GM12874 (cell line): ENCODE measurements around the gene LRCH3.

Experiments
- TF ChIP-seq, protein P1 (sequence below): IDR thresholded peaks from 2 replicates; pipeline ENCODE4 v1.5.1; 2011; ENCODE audit warnings: low read depth, mild to moderate bottlenecking, control low read depth, low read length, moderate library complexity; ENCODE audit not compliant: insufficient read depth

LRCH3 gene

DNA sequence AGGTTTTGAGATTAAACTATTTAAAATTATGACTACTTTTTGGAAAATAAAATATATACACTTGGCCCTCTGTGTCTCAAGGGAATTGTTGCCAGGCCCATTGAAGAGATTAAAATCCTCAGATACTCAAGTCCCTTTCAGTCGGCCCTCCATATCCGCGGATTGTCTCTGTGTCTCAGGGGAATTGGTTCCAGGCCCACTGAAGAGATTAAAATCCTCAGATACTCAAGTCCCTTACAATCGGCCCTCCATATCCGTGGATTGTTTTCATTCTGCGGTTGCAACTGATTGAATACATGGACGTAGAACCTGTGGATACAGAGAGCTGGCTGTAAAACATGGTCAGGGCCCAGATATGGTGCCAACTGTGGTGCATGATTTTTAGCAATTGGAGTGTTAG is 15.7 kb upstream of the LRCH3 start:
- TF ChIP-seq, protein P1, sequence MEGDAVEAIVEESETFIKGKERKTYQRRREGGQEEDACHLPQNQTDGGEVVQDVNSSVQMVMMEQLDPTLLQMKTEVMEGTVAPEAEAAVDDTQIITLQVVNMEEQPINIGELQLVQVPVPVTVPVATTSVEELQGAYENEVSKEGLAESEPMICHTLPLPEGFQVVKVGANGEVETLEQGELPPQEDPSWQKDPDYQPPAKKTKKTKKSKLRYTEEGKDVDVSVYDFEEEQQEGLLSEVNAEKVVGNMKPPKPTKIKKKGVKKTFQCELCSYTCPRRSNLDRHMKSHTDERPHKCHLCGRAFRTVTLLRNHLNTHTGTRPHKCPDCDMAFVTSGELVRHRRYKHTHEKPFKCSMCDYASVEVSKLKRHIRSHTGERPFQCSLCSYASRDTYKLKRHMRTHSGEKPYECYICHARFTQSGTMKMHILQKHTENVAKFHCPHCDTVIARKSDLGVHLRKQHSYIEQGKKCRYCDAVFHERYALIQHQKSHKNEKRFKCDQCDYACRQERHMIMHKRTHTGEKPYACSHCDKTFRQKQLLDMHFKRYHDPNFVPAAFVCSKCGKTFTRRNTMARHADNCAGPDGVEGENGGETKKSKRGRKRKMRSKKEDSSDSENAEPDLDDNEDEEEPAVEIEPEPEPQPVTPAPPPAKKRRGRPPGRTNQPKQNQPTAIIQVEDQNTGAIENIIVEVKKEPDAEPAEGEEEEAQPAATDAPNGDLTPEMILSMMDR, result no peak

DNA sequence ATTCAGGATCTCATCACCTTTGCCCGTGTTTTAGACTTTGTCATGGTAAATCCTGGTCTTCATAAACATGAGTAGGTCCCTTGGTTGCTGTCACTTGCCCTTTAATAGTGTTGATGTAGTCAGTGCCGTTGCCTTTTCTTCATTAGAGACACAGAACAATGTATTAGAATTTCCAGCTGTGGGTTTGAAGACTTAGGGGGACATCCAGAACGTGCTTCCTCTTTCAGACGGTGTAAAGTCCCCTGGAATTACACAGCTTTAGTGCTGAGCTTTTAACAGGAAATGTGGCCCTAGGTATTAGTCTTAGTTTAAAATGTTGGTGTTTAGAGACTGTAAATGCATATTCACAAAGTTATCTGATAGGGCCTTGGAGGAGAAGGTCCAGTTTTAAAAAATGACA is 8.8 kb upstream of the LRCH3 start:
- TF ChIP-seq, protein P1, result no peak

GRCh38 chr3:197784019-197784585 is 7.0 kb upstream of the LRCH3 start:
- TF ChIP-seq, protein P1, result no peak

DNA sequence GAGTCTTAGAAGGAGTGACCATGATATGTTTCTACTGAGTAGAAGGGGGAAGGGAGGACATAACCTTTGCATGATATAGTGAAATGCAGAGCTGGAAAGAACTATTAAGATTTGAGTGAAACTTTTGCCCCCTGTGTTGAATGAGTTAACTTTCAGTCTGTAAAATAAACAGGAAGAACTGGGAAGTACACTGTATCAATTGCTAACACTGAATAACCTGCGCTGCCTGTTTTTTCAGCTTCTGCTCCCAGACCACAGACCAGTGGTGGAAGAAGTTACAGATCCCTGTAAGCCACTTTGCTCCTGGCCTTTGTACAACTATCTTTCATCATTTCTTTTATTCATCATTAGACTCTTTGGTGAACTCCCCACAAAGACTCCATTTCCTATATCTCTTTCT is 3.6 kb upstream of the LRCH3 start:
- TF ChIP-seq, protein P1, result no peak

DNA sequence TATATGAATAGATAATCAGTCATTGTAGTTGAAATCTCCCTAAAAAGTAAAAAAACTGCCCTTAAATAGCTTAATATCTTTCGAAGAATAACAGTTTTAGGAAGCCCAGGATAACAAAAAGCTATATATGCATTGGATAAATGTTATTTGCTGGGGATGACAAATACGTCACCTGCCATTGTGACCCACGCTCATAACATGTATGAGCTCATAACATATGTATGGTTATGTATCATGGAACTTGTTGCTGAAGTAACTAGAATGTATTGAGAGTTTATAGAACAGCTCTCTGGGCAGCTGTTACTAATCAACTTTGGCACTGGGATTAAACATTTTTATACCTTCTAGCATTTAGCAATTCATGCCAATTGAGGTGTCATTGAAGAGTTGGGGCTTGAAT is 1.7 kb upstream of the LRCH3 start:
- TF ChIP-seq, protein P1, result no peak

DNA sequence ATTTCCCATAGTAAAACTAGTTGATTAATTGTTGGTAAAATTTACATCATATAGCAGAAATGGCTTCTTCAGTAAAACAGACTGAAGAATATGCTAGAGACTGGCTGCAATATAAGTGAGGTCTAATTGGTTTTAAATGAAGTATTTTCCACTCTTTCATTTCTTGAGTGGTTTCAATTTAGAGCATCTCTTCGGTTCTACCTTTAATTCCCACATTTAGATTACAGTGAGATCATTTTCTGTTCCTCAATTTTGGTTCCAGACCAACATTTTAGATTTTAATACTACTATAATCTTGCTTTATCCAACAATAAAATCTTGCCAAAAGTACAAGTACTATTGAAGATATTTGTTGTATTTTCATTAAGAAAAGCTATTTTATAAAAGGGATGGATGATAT is 1.0 kb upstream of the LRCH3 start:
- TF ChIP-seq, protein P1, result no peak

DNA sequence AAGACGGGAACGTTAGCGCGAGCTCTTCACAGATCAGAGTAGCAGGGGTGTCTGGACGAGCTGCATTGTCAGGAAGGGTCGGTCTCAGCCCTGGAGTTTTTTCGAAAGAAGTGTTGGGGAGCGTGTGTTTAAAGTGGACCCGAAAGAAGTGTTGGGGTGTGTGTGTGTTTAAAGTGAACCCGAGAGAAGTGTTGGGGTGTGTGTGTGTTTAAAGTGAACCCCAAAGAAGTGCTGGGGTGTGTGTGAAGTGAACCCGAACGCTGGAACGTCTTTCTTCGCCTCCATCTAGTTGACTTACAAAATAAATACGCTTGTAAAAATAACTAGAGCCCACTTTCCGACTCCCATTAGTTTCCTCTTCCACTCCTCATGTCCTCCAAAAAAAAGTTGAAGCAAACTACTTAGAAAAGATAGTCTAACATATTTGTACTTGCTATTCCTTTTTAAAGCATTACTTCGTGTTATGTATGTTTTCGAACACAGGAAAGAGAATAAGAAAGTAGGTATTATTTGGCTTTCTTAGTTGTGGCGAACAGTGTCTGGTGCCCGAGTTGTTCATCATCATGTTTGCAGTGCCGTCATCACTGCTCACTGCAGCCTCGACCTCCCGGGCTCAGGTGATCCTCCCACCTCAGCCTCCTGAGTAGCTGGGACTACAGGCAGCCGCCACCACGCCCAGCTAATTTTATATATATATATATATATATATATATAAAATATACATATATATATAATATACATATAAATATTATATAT is 1.0 kb downstream of the LRCH3 start:
- TF ChIP-seq, protein P1, result no peak
